Measurements from ENCODE around the gene ZNF680.

The ZNF680 gene

DNA sequence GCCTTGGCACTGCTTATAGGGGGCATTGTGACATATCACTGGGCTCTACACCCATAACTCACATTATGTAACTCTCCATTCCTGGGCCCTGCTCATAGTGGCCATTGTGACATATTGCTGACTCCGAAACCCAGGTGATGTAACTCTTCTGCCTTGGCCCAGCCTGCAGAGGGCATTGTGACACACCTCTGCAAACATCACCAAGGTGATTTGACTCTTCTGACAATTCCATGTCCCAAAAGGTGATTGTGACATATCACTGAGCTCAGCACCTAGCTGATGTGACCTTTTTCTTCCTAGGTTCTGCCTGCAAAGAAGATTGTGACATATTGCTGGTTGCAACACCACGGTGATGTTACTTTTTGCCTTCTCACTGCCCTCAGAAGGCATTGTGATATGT is 36.5 kb upstream of the ZNF680 start:
- Histone ChIP-seq H2AFZ (ENCODE audit: low read length) (no peak overlapping the region), H3K27me3 (ENCODE audit: insufficient read depth, low read length, poor library complexity, severe bottlenecking) (no peaks in the 10 kb centered on the region), H4K20me1 (ENCODE audit: insufficient read depth, low read length, poor library complexity, severe bottlenecking) (no peaks in the 10 kb centered on the region), H3K9ac (ENCODE audit: low read depth, low read length, poor library complexity, severe bottlenecking) (no peak overlapping the region), H3K4me2 (ENCODE audit: low read depth, low read length, poor library complexity, severe bottlenecking) (no peak overlapping the region), H3K4me1 (ENCODE audit: insufficient read depth, low read length, poor library complexity, severe bottlenecking) (no peaks in the 10 kb centered on the region), H3K9me2 (replicated peaks; ENCODE audit: low read depth, low read length) (no peaks in the 10 kb centered on the region), H3K79me2 (ENCODE audit: insufficient read depth, low read length) (no peaks in the 10 kb centered on the region), H3K9me3 (ENCODE audit: insufficient read depth, low read depth, low read length) (peaks cover 5% of the 10 kb centered on the region; the same call in 1 of the 2 replicates), H3F3A (ENCODE audit: low read depth) (no peaks in the 10 kb centered on the region), H3K36me3 (ENCODE audit: insufficient read depth, low read length) (no peaks in the 10 kb centered on the region), H3K4me3 (ENCODE audit: low read length, poor library complexity, severe bottlenecking) (no peak overlapping the region)
- no peak for TF ChIP-seq EZH2phosphoT487 (IDR thresholded peaks at IDR 0.05; ENCODE audit: borderline replicate concordance)
- no peak for TF ChIP-seq CTCF (conservative IDR thresholded peaks at IDR 0.05; ENCODE audit: low read length)

DNA sequence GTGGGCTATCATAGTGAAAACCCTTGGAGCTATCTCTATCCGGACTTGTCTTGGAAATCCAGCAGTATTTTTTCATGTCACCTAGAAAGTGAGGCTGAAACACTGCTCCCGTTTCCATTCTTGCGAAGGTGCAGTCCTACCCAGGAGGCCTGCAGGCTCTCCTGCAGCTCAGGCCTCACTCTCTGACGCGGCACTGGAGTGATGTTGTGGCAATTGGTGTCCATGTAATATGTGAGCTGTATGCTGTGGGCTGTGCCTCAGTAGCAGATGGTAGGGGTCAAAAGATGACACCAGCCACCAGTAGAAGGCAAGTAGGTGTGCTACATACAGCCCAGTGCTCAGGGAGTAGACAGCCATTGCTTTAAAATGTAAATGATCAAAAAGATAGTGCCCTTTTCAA is 28.1 kb upstream of the ZNF680 start:
- TF ChIP-seq CTCF (conservative IDR thresholded peaks at IDR 0.05; ENCODE audit: low read length): no peak
- TF ChIP-seq EZH2phosphoT487 (IDR thresholded peaks at IDR 0.05; ENCODE audit: borderline replicate concordance): no peak
- no peak overlapping the region for H2AFZ ChIP-seq (ENCODE audit: low read length)
- no peaks in the 10 kb centered on the region for H3F3A ChIP-seq (ENCODE audit: low read depth)
- H3K4me1 ChIP-seq (ENCODE audit: insufficient read depth, low read length, poor library complexity, severe bottlenecking): no peaks in the 10 kb centered on the region
- no peaks in the 10 kb centered on the region for H4K20me1 ChIP-seq (ENCODE audit: insufficient read depth, low read length, poor library complexity, severe bottlenecking)
- no peaks in the 10 kb centered on the region for H3K27me3 ChIP-seq (ENCODE audit: insufficient read depth, low read length, poor library complexity, severe bottlenecking)
- no peaks in the 10 kb centered on the region; the same call in 1 of the 2 replicates for H3K9me3 ChIP-seq (ENCODE audit: insufficient read depth, low read depth, low read length)
- H3K4me3 ChIP-seq (ENCODE audit: low read length, poor library complexity, severe bottlenecking): no peak overlapping the region
- no peak overlapping the region for H3K4me2 ChIP-seq (ENCODE audit: low read depth, low read length, poor library complexity, severe bottlenecking)
- H3K9me2 ChIP-seq (replicated peaks; ENCODE audit: low read depth, low read length): no peaks in the 10 kb centered on the region
- no peaks in the 10 kb centered on the region for H3K79me2 ChIP-seq (ENCODE audit: insufficient read depth, low read length)
- no peaks in the 10 kb centered on the region for H3K36me3 ChIP-seq (ENCODE audit: insufficient read depth, low read length)
- no peak overlapping the region for H3K9ac ChIP-seq (ENCODE audit: low read depth, low read length, poor library complexity, severe bottlenecking)

DNA sequence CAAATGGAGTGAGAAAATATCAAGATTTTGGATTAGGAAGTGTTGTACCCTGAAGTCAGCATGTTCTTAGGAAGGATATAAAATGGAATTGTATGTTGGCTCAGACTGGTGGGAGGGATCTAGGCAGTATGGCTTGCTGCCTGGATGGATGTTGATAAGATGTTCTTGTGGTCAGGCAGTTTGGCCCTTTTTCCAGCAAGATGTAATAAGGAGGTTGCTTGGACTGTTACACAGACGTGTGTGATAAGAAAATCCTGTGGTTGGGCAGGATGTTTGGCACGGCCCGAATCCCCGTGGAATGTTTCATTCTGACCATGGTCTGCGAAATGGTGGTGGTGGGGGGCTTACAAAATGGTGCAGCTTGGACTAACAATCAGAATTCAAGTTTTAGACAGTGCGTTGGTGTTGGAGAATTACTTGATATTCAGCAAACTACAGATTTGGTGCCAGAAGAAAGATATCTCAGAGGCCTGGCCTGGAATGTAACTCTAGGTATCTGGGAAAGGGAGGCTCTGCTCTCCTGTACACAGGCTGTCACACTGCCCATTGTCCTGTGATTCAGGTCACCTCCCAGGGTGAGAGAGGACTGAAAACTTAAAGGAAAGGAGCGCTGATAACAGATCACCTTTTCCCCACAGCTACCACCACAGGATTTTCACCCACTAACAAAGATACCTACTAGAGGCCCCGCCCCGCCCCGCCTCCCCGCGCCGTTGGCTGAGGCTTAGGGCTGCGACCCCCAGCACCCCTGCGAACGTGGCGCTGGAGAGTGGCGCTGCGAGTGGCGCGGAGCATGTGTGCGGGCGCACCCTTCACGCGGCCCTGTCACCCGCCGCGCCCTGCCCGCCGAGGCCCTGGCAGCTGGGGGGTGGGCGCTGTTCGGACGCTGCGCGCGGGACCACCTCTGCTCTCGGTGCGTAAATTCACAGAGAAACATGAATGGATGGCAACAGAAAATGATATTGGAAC is 19.3 kb upstream of the ZNF680 start:
- Histone ChIP-seq H3K4me1 (ENCODE audit: insufficient read depth, low read length, poor library complexity, severe bottlenecking) (no peaks in the 10 kb centered on the region), H3K9me3 (ENCODE audit: insufficient read depth, low read depth, low read length) (no peaks in the 10 kb centered on the region; the same call in 1 of the 2 replicates), H3F3A (ENCODE audit: low read depth) (no peaks in the 10 kb centered on the region), H3K4me2 (ENCODE audit: low read depth, low read length, poor library complexity, severe bottlenecking) (no peak overlapping the region), H3K9me2 (replicated peaks; ENCODE audit: low read depth, low read length) (no peaks in the 10 kb centered on the region), H3K27me3 (ENCODE audit: insufficient read depth, low read length, poor library complexity, severe bottlenecking) (no peaks in the 10 kb centered on the region), H3K9ac (ENCODE audit: low read depth, low read length, poor library complexity, severe bottlenecking) (no peak overlapping the region), H3K4me3 (ENCODE audit: low read length, poor library complexity, severe bottlenecking) (no peak overlapping the region), H2AFZ (ENCODE audit: low read length) (no peak overlapping the region), H3K79me2 (ENCODE audit: insufficient read depth, low read length) (no peaks in the 10 kb centered on the region), H4K20me1 (ENCODE audit: insufficient read depth, low read length, poor library complexity, severe bottlenecking) (no peaks in the 10 kb centered on the region), H3K36me3 (ENCODE audit: insufficient read depth, low read length) (no peaks in the 10 kb centered on the region)
- TF ChIP-seq EZH2phosphoT487 (IDR thresholded peaks at IDR 0.05; ENCODE audit: borderline replicate concordance): no peak
- no peak for TF ChIP-seq CTCF (conservative IDR thresholded peaks at IDR 0.05; ENCODE audit: low read length)

Measured in Loucy (cell line).